Measurements from ENCODE around the gene RAB20. TPM values are rescaled to one million over a fixed set of nuclear protein-coding genes. Genes with fewer than 3 reads are reported as not detected.

Gene RAB20
- total RNA-seq, 1 donor from 2014 or later, result 3.3 TPM

DNA sequence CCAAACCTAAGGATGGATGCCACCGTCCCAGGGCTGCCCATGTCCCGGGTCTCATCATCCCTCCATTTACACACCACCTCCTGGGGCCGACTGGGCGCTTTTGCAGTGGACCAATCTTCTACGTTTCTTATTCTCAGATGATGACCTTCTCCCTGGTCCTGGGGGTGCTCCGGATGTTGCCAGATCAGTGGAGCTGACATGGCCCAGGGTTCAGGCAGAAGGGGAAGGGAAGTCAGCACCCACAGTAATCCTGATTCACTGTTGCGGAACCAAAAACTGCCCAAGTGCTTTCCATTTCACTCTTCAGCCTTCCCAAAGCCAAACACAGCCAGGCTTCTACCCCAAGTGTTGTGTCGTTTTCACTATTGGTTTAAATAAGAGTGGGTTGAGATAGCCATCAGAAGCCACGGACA lies 29.8 kb downstream of the RAB20 start:
- no peak for DNase-seq (ENCODE audit: extremely low read depth, low read depth, low spot score)

DNA sequence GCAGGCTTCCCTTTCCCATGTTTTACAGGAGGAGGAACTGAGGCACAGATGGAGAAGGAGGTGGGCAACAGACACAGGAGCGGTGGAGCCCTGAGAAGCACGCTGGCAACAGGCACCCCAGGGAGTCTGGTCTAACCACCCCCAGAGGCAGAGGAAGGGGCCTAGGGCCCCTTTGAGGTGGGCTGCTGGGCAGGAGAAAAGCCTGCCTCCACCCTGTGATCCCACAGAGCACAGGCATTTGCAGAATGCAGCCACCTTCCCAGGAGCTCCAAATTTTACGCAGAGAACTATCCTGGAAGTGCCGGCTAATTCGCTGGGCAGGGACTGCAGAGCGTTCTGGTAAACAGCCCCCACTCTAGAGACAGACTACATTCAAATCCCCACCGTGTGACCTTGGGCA lies 30.4 kb downstream of the RAB20 start:
- no peak for DNase-seq (ENCODE audit: extremely low read depth, low read depth, low spot score)

DNA sequence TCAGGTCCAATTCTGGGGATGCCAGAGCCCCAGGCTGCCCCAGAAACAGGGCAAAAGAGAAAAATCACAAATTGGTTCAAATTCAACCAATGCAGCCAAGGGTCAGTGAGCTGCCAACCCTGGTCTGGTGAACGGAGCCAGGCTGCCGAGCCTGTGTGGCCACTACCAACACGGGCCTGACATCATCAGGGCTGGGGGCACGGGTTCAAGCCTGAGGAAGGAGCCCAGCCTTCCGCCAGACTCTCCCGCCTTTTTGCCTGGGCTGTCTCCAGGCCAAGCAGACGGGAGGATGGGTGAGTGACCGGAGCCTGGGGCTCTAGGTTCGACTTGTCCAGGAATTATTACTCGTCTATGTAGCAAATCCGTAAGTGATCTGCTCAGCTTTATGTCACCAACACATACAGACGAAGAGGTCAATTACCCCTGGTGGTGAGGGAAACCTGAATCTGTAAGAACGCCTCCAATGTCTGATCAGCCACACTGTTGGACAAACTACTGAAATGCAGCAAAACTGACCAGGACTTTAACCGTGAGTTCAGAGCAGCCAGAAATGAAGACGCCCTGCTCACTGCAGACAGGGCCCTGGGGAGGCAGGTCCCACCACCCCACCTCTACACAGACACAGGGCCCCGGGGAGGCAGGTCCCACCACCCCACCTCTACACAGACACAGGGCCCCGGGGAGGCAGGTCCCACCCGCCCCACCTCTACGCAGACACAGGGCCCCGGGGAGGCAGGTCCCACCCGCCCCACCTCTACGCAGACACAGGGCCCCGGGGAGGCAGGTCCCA lies 31.8 kb downstream of the RAB20 start:
- DNase-seq (ENCODE audit: extremely low read depth, low read depth, low spot score), result no peak

DNA sequence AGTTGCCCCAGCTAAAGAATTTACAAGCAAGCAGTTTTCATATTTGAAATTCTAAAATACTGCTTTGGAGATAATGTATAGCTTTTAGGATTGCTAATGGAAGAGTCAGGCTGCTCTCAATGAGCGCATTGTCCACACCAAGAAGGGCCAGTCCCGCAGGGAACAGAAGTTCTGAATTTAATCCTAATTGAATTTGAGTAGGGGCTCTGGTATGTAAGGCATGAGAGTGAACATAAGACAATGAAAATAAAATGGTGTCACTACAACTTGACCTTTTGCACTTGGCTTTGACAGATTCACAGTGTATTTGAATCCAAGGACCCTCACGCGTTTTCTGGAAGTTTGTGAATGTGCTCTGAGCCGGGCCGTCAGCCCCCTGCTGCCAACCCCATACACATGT lies 32.6 kb downstream of the RAB20 start:
- no peak for DNase-seq (ENCODE audit: extremely low read depth, low read depth, low spot score)

DNA sequence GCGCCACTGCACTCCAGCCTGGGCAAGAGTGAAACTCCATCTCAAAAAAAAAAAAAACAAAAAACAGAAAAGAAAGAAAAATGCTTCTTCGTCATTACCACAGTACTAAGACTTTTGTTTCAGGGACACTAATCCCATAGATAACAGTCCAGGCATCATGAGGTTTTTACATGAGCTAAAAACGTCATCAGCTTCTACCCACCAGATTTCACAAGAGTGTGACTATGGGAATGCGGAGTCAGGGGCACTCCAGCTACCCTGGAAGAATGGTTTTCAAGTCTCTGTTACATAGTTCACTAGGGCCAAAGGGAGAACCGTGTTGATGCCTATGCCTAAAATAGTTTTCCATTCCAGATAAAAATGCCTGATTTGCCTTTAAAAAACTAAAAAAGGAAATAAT lies 33.2 kb downstream of the RAB20 start:
- DNase-seq (ENCODE audit: extremely low read depth, low read depth, low spot score), result no peak

DNA sequence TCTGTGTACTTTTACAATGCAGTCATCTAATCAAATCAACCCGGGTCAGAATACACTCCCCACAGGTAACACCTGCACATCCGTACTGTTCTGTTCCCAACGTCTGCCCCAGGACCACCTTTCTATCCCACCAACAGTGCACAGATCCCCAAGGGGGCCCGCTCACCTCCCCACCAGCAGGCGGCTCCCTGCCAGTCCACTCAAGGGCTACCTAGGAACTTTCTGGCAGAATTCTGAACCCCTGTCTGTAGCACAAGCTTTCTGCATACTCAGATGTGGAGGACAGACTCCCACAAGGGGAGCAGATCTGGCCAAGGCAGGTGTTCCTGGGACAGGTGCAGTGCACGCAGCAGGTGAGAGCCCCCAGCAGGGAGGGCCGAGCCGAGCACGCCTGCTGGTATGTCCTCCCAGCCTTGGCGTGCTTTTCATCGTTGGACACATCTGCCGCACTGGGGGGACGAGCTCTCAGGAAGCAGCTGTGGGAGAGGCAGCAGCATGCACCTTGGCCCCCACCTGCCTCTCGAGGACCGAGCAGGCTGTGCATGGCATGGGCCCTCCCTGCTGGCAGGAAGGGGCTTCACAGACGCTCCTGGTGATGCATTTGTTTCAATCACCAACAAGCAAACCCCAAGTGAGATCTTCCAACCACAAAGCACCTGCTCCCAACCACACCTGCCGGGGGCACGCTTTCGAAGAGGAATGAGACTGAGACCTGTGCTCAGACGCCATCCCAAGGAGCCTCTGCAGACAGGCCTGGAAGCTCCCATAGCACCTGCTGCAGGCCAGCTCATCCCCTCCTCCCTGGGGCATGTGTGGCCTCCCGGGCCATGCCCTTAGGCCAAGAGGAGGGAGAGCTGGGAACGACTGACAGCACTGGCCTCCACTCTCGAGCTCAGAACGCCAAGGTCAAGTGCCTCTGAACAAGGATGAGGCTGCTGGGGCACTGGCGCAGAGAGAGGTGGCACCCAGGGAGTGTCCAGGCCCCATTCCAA lies 35.9 kb downstream of the RAB20 start:
- DNase-seq (ENCODE audit: extremely low read depth, low read depth, low spot score), result no peak

DNA sequence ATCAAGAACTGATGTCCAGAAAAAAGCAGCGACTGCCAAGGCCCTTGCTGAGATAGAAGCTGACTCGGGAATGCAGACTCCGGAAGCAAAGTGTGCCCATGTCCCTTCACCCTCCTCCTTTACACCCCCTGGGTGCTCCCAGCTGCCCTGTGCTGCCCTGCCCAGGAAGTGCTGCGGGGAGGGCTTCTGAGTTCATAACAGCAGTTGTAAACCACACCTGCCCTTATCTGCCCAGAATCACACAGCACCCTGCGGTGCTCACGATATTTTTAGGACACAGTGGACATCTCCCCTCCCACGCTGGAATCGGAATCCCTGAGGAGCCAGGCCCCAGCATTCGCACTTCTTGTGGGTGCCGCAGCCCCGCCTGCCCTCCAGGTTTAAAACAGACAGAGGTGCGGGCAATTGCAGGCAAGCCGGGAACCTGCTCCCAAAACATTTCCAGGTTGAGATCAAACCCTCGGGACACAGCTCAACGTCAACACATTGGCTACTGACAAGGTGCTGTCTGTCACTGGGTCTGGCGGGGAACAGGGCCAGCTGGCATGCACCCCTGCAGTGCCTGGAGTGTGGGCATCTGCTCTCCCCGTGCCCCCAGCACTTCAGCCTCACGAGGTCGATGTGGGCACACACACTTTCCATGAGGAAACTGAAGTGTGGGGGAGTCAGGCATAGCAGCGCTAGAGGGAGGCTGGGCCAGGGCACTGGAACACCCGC lies 36.8 kb downstream of the RAB20 start:
- no peak for DNase-seq (ENCODE audit: extremely low read depth, low read depth, low spot score)

DNA sequence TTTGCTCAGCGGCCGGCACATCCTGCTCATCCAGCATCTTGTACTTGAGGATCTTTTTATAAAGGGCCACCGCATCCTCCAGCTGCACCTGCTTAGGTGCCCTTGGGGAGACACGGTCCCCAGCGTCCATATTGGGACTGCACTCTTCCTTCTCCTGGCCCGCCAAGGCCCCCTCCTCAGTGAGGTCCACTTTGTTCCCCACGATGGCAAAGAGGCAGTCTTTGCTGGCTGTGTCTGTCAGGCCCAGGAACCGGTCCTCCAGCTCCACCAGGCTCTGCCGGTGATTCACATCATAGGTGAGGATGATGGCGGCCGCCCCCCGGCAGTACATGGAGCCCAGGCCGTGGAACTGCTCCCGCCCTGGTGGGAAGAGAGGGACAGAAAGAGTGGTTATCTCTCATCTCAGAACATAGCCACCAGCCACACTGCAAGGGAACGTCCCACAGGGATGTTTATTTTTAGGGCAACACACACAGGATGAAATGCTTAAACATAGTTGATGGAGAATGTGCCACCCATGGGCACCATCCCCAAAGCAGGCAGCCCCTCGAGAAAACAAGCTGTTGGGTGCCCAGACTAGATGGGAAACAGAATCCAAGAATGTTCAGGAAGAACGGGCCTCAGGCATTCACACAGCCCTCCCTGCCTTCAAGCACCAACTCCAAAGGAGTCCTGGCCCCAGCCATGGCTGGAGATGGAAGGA lies 37.5 kb downstream of the RAB20 start:
- DNase-seq (ENCODE audit: extremely low read depth, low read depth, low spot score), result no peak

DNA sequence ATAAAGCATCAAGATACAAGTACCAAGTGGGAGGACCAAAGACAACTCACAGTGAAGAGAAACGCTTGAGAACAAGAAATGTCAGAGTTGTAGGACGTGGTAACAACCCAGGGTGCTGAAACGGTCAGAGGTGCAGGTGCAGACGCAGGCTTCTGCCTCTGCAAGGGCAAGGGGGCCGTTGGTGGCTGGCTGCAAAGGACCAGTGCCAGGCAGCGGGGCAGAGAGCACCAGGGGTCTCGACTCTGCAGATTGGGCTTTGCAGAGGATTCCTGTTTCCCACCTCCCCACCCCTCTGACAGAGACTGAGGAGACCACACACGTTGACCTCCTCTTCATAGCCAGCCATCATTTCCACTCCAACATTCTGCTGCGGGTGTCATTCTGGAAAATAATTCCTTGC lies 38.3 kb downstream of the RAB20 start:
- DNase-seq (ENCODE audit: extremely low read depth, low read depth, low spot score), result no peak

DNA sequence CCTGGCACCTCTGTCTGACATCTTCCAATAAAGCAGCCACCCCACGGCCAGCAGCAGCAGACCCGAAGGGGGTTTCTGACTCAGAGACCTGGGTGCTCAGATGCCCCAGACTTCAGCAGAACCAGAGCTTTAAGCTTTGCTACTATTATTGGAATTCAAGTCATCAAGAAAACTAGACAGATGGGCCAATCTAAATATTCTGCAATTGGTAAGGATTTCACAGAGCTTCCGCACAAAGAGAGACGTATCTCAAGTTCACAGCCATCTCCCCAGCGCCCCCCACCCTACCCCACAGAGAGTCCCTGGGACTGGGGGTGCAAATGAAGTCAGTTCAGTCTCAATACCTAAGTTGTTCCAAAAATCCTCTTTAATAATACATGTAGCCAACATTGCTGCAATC lies 38.8 kb downstream of the RAB20 start:
- no peak for DNase-seq (ENCODE audit: extremely low read depth, low read depth, low spot score)

DNA sequence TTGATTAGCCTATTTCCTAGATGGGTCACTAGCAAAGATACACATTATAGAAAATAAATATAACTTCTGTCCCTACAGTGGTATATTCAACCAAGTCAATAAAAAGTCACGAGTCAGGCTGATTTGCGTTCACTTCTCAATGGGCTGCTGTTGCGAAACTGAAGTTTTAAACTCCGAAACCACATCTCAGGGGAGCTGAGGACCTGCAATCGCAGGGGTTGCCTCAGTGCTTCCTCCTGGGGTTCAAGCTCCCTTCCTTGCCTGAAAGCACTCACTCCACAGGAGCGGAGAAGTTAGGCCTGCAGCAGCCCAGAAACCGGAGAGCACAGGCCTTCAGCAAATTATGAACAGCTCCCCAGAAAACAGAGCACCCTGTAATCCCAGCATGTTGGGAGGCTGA lies 39.6 kb downstream of the RAB20 start:
- DNase-seq (ENCODE audit: extremely low read depth, low read depth, low spot score), result no peak

DNA sequence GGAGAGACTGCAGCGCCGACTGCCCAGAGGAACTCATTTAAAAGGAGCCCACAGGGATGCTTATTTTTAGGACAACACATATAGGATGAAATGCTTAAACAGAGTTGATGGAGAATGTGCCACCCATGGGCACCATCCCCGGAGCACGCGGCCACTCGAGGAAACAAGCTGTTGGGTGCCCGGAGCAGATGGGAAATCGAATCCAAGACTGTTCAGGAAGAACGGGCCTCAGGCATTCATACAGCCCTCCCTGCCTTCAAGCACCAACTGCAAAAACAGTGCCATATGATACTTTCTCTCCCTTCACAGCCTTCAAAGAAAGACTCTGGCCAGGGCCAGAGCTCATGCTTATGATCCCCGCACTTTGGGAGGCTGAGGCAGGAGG lies 40.2 kb downstream of the RAB20 start:
- no peak for DNase-seq (ENCODE audit: extremely low read depth, low read depth, low spot score)

DNA sequence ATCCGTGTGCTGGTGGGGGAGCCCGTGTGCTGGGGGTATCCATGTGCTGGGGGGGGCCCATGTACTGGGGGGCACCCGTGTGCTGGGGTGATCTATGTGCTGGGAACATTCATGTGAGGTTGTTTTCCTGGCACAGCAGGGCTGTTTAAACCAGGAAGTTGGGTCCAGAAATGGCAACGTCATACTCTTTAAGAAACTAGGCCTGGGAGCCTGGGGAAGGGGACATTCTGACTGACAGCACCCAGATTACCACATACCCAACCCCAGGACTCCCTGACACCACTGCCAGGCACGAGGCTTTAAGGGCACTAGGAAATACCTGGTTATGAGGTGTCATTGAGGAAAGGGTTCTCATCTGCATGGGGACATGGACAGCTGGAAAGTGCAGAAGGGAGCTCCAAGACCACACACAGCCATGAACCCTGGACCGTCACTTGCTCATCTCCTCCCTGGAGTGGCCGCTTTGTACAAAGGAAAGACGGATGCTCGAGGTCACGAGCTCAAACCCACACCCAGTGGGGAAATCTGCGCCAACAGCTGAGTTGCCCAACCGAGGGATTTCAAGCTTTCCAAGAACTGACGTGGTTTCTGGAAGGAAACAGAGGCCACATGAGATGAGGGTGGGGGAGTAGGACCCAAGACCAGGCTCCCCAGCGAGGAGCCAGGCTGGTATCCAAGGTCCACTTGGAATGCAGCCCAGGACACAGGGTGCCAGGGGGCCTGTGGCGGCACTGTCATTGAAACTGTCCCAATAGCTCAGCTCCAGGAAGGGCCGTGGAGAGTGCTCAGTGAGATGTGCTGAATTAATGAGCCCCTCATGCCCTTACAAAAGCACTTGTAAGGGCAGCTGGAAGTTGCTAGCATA lies 40.9 kb downstream of the RAB20 start:
- no peak for DNase-seq (ENCODE audit: extremely low read depth, low read depth, low spot score)

DNA sequence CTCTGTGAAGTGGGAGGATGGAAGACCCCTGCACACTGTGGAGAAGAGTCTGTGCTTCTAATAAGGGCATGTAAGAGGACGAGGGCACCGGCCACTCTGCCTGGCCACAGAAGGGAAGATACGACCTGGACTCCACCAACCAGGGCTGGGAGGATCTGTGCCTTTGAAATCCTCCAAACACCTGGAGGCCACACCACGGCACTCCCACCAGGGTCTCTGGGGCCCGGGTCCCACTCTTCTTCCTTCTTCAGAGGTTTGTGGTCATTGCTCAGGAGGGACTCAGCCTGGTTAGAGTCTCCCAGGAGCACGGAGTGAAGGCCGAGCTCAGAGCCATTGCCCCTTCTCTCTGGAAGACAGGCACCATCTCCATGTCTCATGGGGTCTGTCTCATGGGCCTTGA lies 42.0 kb downstream of the RAB20 start:
- no peak for DNase-seq (ENCODE audit: extremely low read depth, low read depth, low spot score)

DNA sequence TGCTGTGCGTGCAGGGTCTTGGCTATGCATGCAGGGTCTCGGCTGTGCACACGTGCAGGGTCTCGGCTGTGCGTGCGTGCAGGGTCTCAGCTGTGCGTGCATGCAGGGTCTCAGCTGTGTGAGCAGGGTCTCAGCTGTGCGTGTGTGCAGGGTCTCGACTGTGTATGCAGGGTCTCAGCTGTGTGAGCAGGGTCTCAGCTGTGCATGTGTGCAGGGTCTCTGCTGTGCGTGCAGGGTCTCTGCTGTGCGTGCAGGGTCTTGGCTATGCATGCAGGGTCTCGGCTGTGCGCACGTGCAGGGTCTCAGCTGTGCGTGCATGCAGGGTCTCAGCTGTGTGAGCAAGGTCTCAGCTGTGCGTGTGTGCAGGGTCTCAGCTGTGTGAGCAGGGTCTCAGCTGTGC lies 42.5 kb downstream of the RAB20 start:
- no peak for DNase-seq (ENCODE audit: extremely low read depth, low read depth, low spot score)

DNA sequence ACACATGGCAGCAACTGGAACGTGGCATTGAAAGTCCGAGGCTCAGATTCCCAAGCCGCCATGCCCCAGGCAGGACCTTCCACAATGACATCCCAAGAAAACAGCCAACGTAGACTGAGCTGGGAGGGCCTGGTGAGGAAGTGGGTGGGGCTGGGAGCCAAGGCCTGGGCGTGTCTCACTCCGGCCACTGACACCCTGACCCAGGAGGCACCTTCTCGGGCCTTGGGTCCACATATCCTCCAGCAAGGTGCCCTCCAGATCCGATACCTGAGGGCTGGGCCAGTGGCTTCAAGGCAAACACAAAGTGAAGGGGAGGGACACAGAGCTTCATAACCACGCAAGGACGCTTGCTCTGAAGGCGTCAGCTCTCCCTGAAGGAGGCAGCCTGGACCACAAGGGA lies 43.0 kb downstream of the RAB20 start:
- DNase-seq (ENCODE audit: extremely low read depth, low read depth, low spot score), result no peak

DNA sequence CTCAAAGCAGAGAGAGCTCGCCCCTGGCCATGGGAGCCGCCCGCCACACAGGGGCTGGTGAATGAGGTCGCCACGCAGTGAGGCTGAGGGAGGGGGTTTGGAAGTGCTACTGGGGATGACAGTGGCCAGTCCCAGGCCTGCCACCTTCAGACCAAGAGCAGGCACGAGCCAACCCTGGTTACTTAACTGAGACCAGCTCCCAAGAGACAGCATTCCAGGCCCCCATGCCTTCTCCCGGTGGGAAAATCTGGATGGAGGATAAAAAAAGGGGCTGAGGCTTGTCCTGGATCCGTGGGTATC lies 43.3 kb downstream of the RAB20 start:
- DNase-seq (ENCODE audit: extremely low read depth, low read depth, low spot score), result no peak

DNA sequence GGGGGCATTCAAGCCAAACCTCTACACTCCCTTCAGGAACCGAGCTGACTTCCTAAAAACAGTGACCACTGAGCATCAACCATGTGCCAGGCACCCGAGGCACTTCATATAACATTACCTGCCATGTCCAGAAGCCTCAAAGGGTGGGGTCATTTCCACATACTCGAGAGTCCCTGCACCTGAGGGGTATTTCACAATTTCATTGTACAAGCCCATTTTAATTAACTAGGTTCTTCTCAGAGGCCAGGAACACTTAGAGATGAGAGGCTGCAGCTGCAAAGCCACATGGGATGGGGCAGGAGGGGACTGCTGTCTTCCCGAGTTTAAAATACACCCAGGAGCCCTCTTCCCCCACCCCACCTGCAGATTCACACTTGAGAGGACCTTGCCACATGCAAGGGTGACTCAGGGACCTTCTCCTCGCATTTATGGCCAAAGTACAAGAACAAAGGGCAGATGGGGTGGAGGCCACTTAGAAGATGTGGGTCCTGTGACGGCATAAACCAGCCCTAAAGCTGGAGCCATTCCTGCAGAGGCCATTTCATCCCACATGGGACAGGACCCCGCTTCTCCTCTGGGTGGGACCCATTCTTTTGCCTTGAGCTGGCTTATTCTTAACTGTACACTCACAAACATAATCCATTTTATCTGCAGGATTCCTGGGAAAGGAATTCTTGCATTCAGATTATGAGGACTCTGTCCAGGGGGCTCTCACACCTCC lies 43.9 kb downstream of the RAB20 start:
- DNase-seq (ENCODE audit: extremely low read depth, low read depth, low spot score), result no peak

DNA sequence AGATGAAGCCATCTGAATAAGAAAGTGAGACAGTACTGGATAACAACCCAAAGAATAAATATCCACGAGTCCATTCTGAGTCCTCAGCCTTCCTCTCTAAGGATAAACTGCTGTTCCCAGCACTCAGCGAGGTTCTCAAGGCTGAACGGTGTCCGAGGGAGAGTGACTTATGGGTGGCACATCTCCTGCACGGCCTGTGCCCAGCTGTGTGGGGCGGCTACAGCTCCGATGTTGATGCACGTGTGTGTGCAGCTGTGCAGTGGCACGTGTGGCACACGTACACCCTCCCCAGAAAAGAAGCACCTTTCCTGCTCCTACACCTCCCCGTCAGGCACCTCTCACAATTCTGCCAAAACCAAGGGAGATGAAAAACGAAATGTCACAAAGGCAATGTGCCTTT lies 45.0 kb downstream of the RAB20 start:
- no peak for DNase-seq (ENCODE audit: extremely low read depth, low read depth, low spot score)

Data from glomerular endothelial cell (primary cell).